PC-9 (cell line): ENCODE measurements around the gene RPL10A. TPM values are rescaled to one million over a fixed set of nuclear protein-coding genes. Genes with fewer than 3 reads are reported as not detected.

Experiments
- BruUV-seq: library from RNA; stranded (reverse); fragments of 400-500 nt; replicated peaks from 2 replicates; lab custom pipeline; 2021; lab: Mats Ljungman, UMichigan
- CTCF ChIA-PET: fragments of 300-600 bp; sonication (Branson Sonifier 250); formaldehyde crosslinking; loops from one replicate; lab custom pipeline; 2022; ENCODE audit warnings: antibody characterized with exemption; lab: Charles Lee
- POLR2A ChIA-PET: fragments of 300-600 bp; sonication (Branson Sonifier 250); formaldehyde crosslinking; loops from one replicate; lab custom pipeline; 2022; ENCODE audit warnings: antibody characterized with exemption; ENCODE audit not compliant: unreplicated experiment; lab: Charles Lee
- DNase-seq, 2 experiments: peaks; one replicate each; pipeline versions ENCODE4 v3.0.0 to v3.0.0-alpha.2; 2015 to 2022; ENCODE audit warnings: mixed read lengths in 1 of 2
- H2AFZ ChIP-seq: fragments of 200-600 bp; sonication (generic); 2 replicates; pipeline ENCODE4 v1.8.1; 2017; ENCODE audit warnings: antibody characterized with exemption
- H3F3A ChIP-seq: fragments of 200-600 bp; sonication (generic); 2 replicates; pipeline ENCODE4 v1.8.1; 2017; ENCODE audit warnings: antibody characterized with exemption, mild to moderate bottlenecking, low read depth; ENCODE audit not compliant: insufficient read depth
- H3K27ac ChIP-seq: fragments of 200-600 bp; sonication (generic); 2 replicates; pipeline ENCODE4 v1.6.1; 2016; ENCODE audit warnings: mixed run types
- H3K27me3 ChIP-seq: fragments of 200-600 bp; sonication (generic); 2 replicates; pipeline ENCODE4 v1.6.1; 2016; ENCODE audit warnings: low read depth, mixed run types; ENCODE audit not compliant: insufficient read depth
- H3K36me3 ChIP-seq: fragments of 200-600 bp; sonication (generic); 2 replicates; pipeline ENCODE4 v1.6.1; 2016; ENCODE audit warnings: low read depth, mixed run types
- H3K4me1 ChIP-seq: fragments of 200-600 bp; sonication (generic); replicated peaks from 2 replicates; pipeline ENCODE4 v1.6.1; 2016; ENCODE audit warnings: mixed run types; ENCODE audit not compliant: insufficient read depth
- H3K4me2 ChIP-seq: fragments of 200-600 bp; sonication (generic); 2 replicates; pipeline ENCODE4 v1.6.1; 2017; ENCODE audit warnings: mixed run types
- H3K4me3 ChIP-seq: fragments of 200-600 bp; sonication (generic); 2 replicates; pipeline ENCODE4 v1.6.1; 2016; ENCODE audit warnings: mixed run types
- H3K79me2 ChIP-seq: fragments of 200-600 bp; sonication (generic); 2 replicates; pipeline ENCODE4 v1.6.1; 2017; ENCODE audit warnings: low read depth, mixed run types
- H3K9me2 ChIP-seq: fragments of 200-600 bp; sonication (generic); 2 replicates; pipeline ENCODE4 v1.8.1; 2017; ENCODE audit warnings: mild to moderate bottlenecking; ENCODE audit not compliant: insufficient read depth
- H3K9me3 ChIP-seq: fragments of 200-600 bp; sonication (generic); 2 replicates; pipeline ENCODE4 v1.8.1; 2016; ENCODE audit warnings: low read depth; ENCODE audit not compliant: insufficient read depth
- H4K20me1 ChIP-seq: fragments of 200-600 bp; sonication (generic); 2 replicates; pipeline ENCODE4 v1.8.1; 2017; ENCODE audit not compliant: insufficient read depth
- EZH2 ChIP-seq: fragments of 200-600 bp; sonication (generic); IDR thresholded peaks from 2 replicates; pipeline ENCODE4 v1.8.0; 2017; ENCODE audit warnings: antibody characterized with exemption, low read depth
- intact Hi-C: fragments of 100-400 bp; cut with micrococcal nuclease; formaldehyde crosslinking; loops from one replicate; pipeline ENCODE4 v1.10.0; 2022; ENCODE audit not compliant: unreplicated experiment
- total RNA-seq: library from RNA; stranded (reverse); gene quantifications from 2 replicates; pipeline ENCODE4 v1.2.3, GENCODE V29; 2021
- TF ChIP-seq, protein P1 (sequence below): fragments of 200-600 bp; sonication (generic); conservative IDR thresholded peaks from 2 replicates; pipeline ENCODE4 v1.6.1; 2017; ENCODE audit warnings: mixed run types, antibody characterized with exemption, mild to moderate bottlenecking, moderate library complexity

RPL10A gene
- total RNA-seq, 1 experiment from 2014 or later: 1,335 TPM

DNA sequence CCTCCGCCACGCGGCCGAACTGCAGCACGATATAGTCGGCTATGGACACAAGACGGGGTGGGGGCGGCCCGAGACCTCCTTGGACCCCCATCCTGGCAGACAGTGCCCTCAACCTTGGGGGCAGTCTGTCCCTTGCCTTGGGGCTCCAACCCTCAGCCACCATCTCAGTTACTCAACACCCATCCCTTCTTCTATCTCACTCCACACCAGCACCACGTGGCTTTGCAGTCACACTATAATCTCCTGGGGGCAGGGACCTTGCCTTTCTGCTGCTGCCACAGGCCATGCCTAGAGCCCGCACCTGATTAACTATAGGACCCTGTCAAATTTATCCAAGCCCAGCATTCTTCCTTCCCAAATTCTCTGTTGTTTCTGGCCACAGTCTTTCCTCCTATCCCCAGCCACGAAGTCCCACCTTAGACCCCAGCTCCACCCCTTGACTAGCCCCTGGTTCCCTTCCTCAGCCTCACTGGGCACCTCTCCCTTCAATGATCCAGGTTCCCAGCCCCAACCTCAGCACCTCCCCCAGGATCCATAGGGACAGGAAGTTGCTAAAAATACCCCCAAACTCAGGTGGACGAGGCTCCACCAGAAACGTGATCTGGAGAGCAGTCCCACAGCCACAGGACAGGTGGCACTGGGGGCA lies 30.3 kb downstream of the RPL10A start:
- POLR2A ChIA-PET: no interaction called here
- no peaks in the 10 kb centered on the region for H3K27me3 ChIP-seq
- no peak for TF ChIP-seq EZH2
- TF ChIP-seq, protein P1, sequence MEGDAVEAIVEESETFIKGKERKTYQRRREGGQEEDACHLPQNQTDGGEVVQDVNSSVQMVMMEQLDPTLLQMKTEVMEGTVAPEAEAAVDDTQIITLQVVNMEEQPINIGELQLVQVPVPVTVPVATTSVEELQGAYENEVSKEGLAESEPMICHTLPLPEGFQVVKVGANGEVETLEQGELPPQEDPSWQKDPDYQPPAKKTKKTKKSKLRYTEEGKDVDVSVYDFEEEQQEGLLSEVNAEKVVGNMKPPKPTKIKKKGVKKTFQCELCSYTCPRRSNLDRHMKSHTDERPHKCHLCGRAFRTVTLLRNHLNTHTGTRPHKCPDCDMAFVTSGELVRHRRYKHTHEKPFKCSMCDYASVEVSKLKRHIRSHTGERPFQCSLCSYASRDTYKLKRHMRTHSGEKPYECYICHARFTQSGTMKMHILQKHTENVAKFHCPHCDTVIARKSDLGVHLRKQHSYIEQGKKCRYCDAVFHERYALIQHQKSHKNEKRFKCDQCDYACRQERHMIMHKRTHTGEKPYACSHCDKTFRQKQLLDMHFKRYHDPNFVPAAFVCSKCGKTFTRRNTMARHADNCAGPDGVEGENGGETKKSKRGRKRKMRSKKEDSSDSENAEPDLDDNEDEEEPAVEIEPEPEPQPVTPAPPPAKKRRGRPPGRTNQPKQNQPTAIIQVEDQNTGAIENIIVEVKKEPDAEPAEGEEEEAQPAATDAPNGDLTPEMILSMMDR: no peak

GRCh38 chr6:35499372-35499771 lies 31.2 kb downstream of the RPL10A start:
- H3K4me2 ChIP-seq: no peak overlapping the region
- intact Hi-C loops: no loop called here
- H3F3A ChIP-seq: peaks cover 6% of the 10 kb centered on the region; the same call in 1 of the 2 replicates
- BruUV-seq: no TSS peak
- peaks cover 37% of the 10 kb centered on the region for H3K79me2 ChIP-seq
- H3K4me1 ChIP-seq: peaks cover 18% of the 10 kb centered on the region
- ChIA-PET CTCF (no interaction called here), POLR2A (no interaction called here)
- peaks cover 4% of the 10 kb centered on the region; the same call in 1 of the 2 replicates for H4K20me1 ChIP-seq
- H3K9me2 ChIP-seq: no peaks in the 10 kb centered on the region
- TF ChIP-seq EZH2: no peak
- TF ChIP-seq, protein P1: no peak
- no peak overlapping the region for H3K4me3 ChIP-seq
- DNase-seq: no peak
- no peaks in the 10 kb centered on the region for H3K36me3 ChIP-seq
- no peak overlapping the region for H3K27ac ChIP-seq
- H2AFZ ChIP-seq: no peak overlapping the region
- H3K27me3 ChIP-seq: no peaks in the 10 kb centered on the region
- no peaks in the 10 kb centered on the region for H3K9me3 ChIP-seq

More for the DNA sequence above, 30.3 kb downstream of the RPL10A start:
- intact Hi-C loops: no loop called here
- H4K20me1 ChIP-seq: peaks cover 4% of the 10 kb centered on the region; the same call in 1 of the 2 replicates
- no peaks in the 10 kb centered on the region for H3K9me2 ChIP-seq
- no peak for DNase-seq
- H3K4me1 ChIP-seq: peaks cover 18% of the 10 kb centered on the region
- CTCF ChIA-PET: interaction anchor here (0.6 kb wide), 1 partner anchor 35 kb away, joined by 11 read pairs; no protein-coding TSS in a partner anchor
- H3K4me3 ChIP-seq: peak overlapping the region; percentile 94
- peaks cover 45% of the 10 kb centered on the region for H3K79me2 ChIP-seq
- H2AFZ ChIP-seq: no peak overlapping the region
- H3F3A ChIP-seq: peaks cover 6% of the 10 kb centered on the region; the same call in 1 of the 2 replicates
- H3K36me3 ChIP-seq: no peaks in the 10 kb centered on the region
- H3K9me3 ChIP-seq: no peaks in the 10 kb centered on the region
- no peak overlapping the region for H3K27ac ChIP-seq
- peak overlapping the region; percentile 83 for H3K4me2 ChIP-seq
- BruUV-seq: TSS peak; percentile 55

DNA sequence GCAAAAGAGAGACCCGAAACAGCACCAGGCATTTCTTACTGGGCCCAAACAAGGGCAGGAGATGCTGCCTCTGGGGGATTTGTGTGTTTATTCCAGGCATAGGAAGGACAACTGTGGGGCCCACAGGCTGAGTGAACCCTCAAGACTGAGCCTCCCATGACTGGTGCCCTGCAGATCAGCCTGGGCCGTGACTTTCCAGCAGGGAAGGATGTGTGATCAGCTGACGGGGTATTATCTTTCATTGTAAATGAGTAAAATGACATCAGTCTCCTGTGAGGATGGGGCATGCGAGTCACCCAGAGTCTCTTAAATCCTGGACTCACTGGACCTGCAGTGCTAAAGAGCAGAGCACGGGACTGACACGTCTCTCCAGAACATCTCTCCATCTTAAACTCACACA lies 32.6 kb downstream of the RPL10A start:
- Histone ChIP-seq H3K4me3 (no peak overlapping the region), H3F3A (peaks cover 6% of the 10 kb centered on the region; the same call in 1 of the 2 replicates), H3K27ac (no peak overlapping the region), H3K4me1 (peaks cover 13% of the 10 kb centered on the region), H3K36me3 (no peaks in the 10 kb centered on the region), H4K20me1 (no peaks in the 10 kb centered on the region), H3K27me3 (no peaks in the 10 kb centered on the region), H3K4me2 (no peak overlapping the region), H3K9me2 (no peaks in the 10 kb centered on the region), H2AFZ (no peak overlapping the region), H3K9me3 (no peaks in the 10 kb centered on the region), H3K79me2 (peaks cover 22% of the 10 kb centered on the region)
- intact Hi-C loops: no loop called here
- ChIA-PET CTCF (no interaction called here), POLR2A (no interaction called here)
- DNase-seq: no peak
- TF ChIP-seq, protein P1: no peak
- TF ChIP-seq EZH2: no peak
- BruUV-seq: no TSS peak
